HG02840 (cell line): ENCODE results near the gene COX7C.
"Not testable (repeated sequence)": the region's sequence is repeated elsewhere in the genome, so short reads cannot be mapped to it uniquely, and the experiment has no call there.

ENCODE experiments used
- ATAC-seq: cut with Tn5 transposase; IDR thresholded peaks from one replicate; pipeline ENCODE4 v1.9.1; 2021; ENCODE audit warnings: mild to moderate bottlenecking, moderate library complexity, moderate number of reproducible peaks; ENCODE audit not compliant: unreplicated experiment, low FRiP score

Gene COX7C

GRCh38 chr5:86660771-86661170, 43.0 kb downstream of the COX7C start:
- not testable (repeated sequence) for ATAC-seq

- no peak for ATAC-seq
These were observed 46.4 kb downstream of the COX7C start for GRCh38 chr5:86664173-86664572.

GRCh38 chr5:86665984-86666760, 48.4 kb downstream of the COX7C start:
- no peak for ATAC-seq

GRCh38 chr5:86666981-86667380, 49.2 kb downstream of the COX7C start:
- ATAC-seq, result no peak
